Transverse colon (tissue), 4 donors: ENCODE results near the gene LRP5. TPM values are rescaled to one million over a fixed set of nuclear protein-coding genes. Genes with fewer than 3 reads are reported as not detected.

Experiments used
- DNase-seq: peaks from one replicate; pipeline ENCODE4 v3.0.0-alpha.2; 2019
- H3K27ac ChIP-seq, 4 donors: fragments of 200-600 bp; sonication (generic); 2 replicates each; pipeline ENCODE4 v1.5.1; 2016 to 2018; ENCODE audit warnings: inconsistent platforms in 4 of 4
- H3K27me3 ChIP-seq: fragments of 200-600 bp; sonication (generic); 2 replicates; pipeline ENCODE4 v1.5.1; 2017; ENCODE audit warnings: inconsistent platforms
- H3K36me3 ChIP-seq, 4 donors: fragments of 200-600 bp; sonication (generic); 2 replicates each; pipeline ENCODE4 v1.5.1; 2017 to 2019; ENCODE audit warnings: inconsistent platforms in 4 of 4
- H3K4me1 ChIP-seq, 4 donors: fragments of 200-600 bp; sonication (generic); 2 replicates each; pipeline ENCODE4 v1.5.1; 2017 to 2020; ENCODE audit warnings: inconsistent platforms in 4 of 4
- H3K4me3 ChIP-seq, 4 donors: fragments of 200-600 bp; sonication (generic); 1 replicate in 1 of 4; 2 replicates in 3 of 4; pipeline versions ENCODE4 v1.5.1 to v1.6.1; 2017 to 2019; ENCODE audit warnings: inconsistent platforms in 4 of 4
- H3K9me3 ChIP-seq, 2 donors: fragments of 200-600 bp; sonication (generic); 2 replicates each; pipeline ENCODE4 v1.5.1; 2017 to 2019; ENCODE audit warnings: inconsistent platforms in 2 of 2
- CTCF ChIP-seq, 5 experiments: fragments of 200-600 bp in 3 of 5; fragments of 450-650 bp in 2 of 5; sonication (generic) in 3 of 5; IDR thresholded peaks; 1 replicate in 2 of 5; 2 replicates in 3 of 5; pipeline ENCODE4 v1.5.1; 2016 to 2017; ENCODE audit warnings: antibody characterized with exemption in 5 of 5, inconsistent platforms in 3 of 5, mild to moderate bottlenecking in 2 of 5, moderate library complexity in 1 of 5
- EP300 ChIP-seq: sonication (generic); formaldehyde crosslinking; IDR thresholded peaks from one replicate; pipeline ENCODE4 v1.6.1; 2017; ENCODE audit warnings: antibody characterized with exemption, low read depth
- POLR2A ChIP-seq: fragments of 450-650 bp; IDR thresholded peaks from one replicate; pipeline ENCODE4 v1.6.1; 2016; ENCODE audit warnings: antibody characterized with exemption, mild to moderate bottlenecking, moderate library complexity
- POLR2AphosphoS5 ChIP-seq, 3 donors: sonication (generic); formaldehyde crosslinking; IDR thresholded peaks; one replicate each; pipeline ENCODE4 v1.6.1; 2016; ENCODE audit warnings: antibody characterized with exemption in 3 of 3
- WGBS, 2 donors: methylation state at CpG; one replicate each; pipeline ENCODE4 v1.1.5; 2018; ENCODE audit warnings: low coverage in 1 of 2; 5-methylcytosine and 5-hydroxymethylcytosine counted together
- in situ Hi-C, 4 donors: fragments of 200-750 bp; cut with MboI; loops; one replicate each; pipeline versions ENCODE4 v1.15.0 to v1.15.1; 2017; ENCODE audit warnings: low sequenced_read_pairs in 3 of 4, low pct_ligation_motif_present in 1 of 4, low pct_unique_long_range_greater_than_20kb in 1 of 4
- intact Hi-C: fragments of 100-400 bp; cut with DNase I; formaldehyde crosslinking; loops from one replicate; pipeline ENCODE4 v1.15.1; 2023; ENCODE audit warnings: low total_unique reads
- total RNA-seq, 4 donors: library from RNA; depleted of rRNA; stranded (reverse); fragments of >200 nt; gene quantifications; one replicate each; pipeline ENCODE4 v1.1.0, GENCODE V29; 2016

Gene LRP5
- total RNA-seq, 4 donors from 2014 or later: 72.6 to 138 (median 82.3) TPM

- Histone ChIP-seq H3K27ac (peak overlapping the region; percentile 83 to 92 (median 89)), H3K4me1 (peaks cover 26 to 47% (median 42%) of the 10 kb centered on the region in 4 donors), H3K36me3 (no peaks in the 10 kb centered on the region), H3K27me3 (no peaks in the 10 kb centered on the region), H3K9me3 (no peaks in the 10 kb centered on the region), H3K4me3 (peak overlapping the region; percentile 63 to 94 (median 88))
- in situ Hi-C loops (no loop called here), intact Hi-C loops (loop anchor here (5.0 kb wide), 1 partner anchor 69 kb away; no protein-coding TSS in a partner anchor)
- 0% methylated on average over 2 to 45 of the region's 102 CpGs for WGBS, 2 donors
- DNase-seq: no peak
- TF ChIP-seq POLR2A (no peak), EP300 (no peak), CTCF (IDR thresholded peaks at IDR 0.05) (no peak), POLR2AphosphoS5 (IDR thresholded peaks at IDR 0.05) (no peak)
Measured at GRCh38 chr11:68312780-68313573, 586 bp downstream of the LRP5 start.

- in situ Hi-C loops (no loop called here), intact Hi-C loops (loop anchor here (5.0 kb wide), 1 partner anchor 69 kb away; no protein-coding TSS in a partner anchor)
- peak overlapping the region; percentile 63 to 94 (median 88) for H3K4me3 ChIP-seq
- H3K9me3 ChIP-seq: no peaks in the 10 kb centered on the region
- no peaks in the 10 kb centered on the region for H3K36me3 ChIP-seq
- DNase-seq: no peak
- WGBS, 2 donors: 23 to 31% methylated on average over 7 to 19 of the region's 19 CpGs
- peaks cover 26 to 47% (median 42%) of the 10 kb centered on the region in 4 donors for H3K4me1 ChIP-seq
- TF ChIP-seq POLR2AphosphoS5 (IDR thresholded peaks at IDR 0.05): no peak
- TF ChIP-seq CTCF (IDR thresholded peaks at IDR 0.05): no peak
- TF ChIP-seq EP300: no peak
- no peak for TF ChIP-seq POLR2A
- H3K27ac ChIP-seq: peak overlapping the region; percentile 83 to 92 (median 89)
- no peaks in the 10 kb centered on the region for H3K27me3 ChIP-seq
Measured at GRCh38 chr11:68313574-68314202, 1.3 kb downstream of the LRP5 start.

- DNase-seq: peak; percentile 37
- H3K36me3 ChIP-seq: no peaks in the 10 kb centered on the region
- H3K27ac ChIP-seq: peak overlapping the region; percentile 83 to 92 (median 89)
- no peaks in the 10 kb centered on the region for H3K9me3 ChIP-seq
- H3K4me3 ChIP-seq: peak overlapping the region; percentile 63 to 94 (median 88)
- TF ChIP-seq EP300 (no peak), POLR2A (no peak), POLR2AphosphoS5 (IDR thresholded peaks at IDR 0.05) (no peak), CTCF (IDR thresholded peaks at IDR 0.05) (no peak)
- H3K4me1 ChIP-seq: peaks cover 26 to 47% (median 42%) of the 10 kb centered on the region in 4 donors
- 19 to 25% methylated on average over 2 to 27 of the region's 27 CpGs for WGBS, 2 donors
- in situ Hi-C loops: no loop called here
- intact Hi-C loops: loop anchor here (5.0 kb wide), 1 partner anchor 68 kb away; no protein-coding TSS in a partner anchor
- H3K27me3 ChIP-seq: no peaks in the 10 kb centered on the region
Measured at GRCh38 chr11:68314203-68315170, 2.1 kb downstream of the LRP5 start.
